ENCODE data around the gene FGGY.
"Not testable (repeated sequence)": the region's sequence is repeated elsewhere in the genome, so short reads cannot be mapped to it uniquely, and the experiment has no call there.

The FGGY gene

GRCh38 chr1:59485949-59486348 lies 189.1 kb downstream of the FGGY start:
- no peak for TF ChIP-seq CTCF (IDR thresholded peaks at IDR 0.05; ENCODE audit: low read depth, low read length, missing control alignments)
- H3K4me3 ChIP-seq (ENCODE audit: low read depth, low read length) = no peak overlapping the region
- no peak for DNase-seq (ENCODE audit: low read depth)

- DNase-seq (ENCODE audit: low read depth) = no peak
- H3K4me3 ChIP-seq (ENCODE audit: low read depth, low read length) = no peak overlapping the region
- no peak for TF ChIP-seq CTCF (IDR thresholded peaks at IDR 0.05; ENCODE audit: low read depth, low read length, missing control alignments)
These were observed 189.7 kb downstream of the FGGY start for GRCh38 chr1:59486615-59487014.

- no peak for TF ChIP-seq CTCF (IDR thresholded peaks at IDR 0.05; ENCODE audit: low read depth, low read length, missing control alignments)
- no peak overlapping the region for H3K4me3 ChIP-seq (ENCODE audit: low read depth, low read length)
- DNase-seq (ENCODE audit: low read depth) = no peak
These were observed 190.6 kb downstream of the FGGY start for GRCh38 chr1:59487335-59488031.

GRCh38 chr1:59492500-59492899 lies 195.6 kb downstream of the FGGY start:
- DNase-seq (ENCODE audit: low read depth) = no peak
- TF ChIP-seq CTCF (IDR thresholded peaks at IDR 0.05; ENCODE audit: low read depth, low read length, missing control alignments) = no peak
- no peak overlapping the region for H3K4me3 ChIP-seq (ENCODE audit: low read depth, low read length)

GRCh38 chr1:59494145-59494833 lies 197.4 kb downstream of the FGGY start:
- no peak for TF ChIP-seq CTCF (IDR thresholded peaks at IDR 0.05; ENCODE audit: low read depth, low read length, missing control alignments)
- no peak overlapping the region for H3K4me3 ChIP-seq (ENCODE audit: low read depth, low read length)
- no peak for DNase-seq (ENCODE audit: low read depth)

- not testable (repeated sequence) for H3K4me3 ChIP-seq (ENCODE audit: low read depth, low read length); DNase-seq (ENCODE audit: low read depth)
These were observed 199.3 kb downstream of the FGGY start for GRCh38 chr1:59496156-59496555.

GRCh38 chr1:59497616-59498015 lies 200.7 kb downstream of the FGGY start:
- no peak for TF ChIP-seq CTCF (IDR thresholded peaks at IDR 0.05; ENCODE audit: low read depth, low read length, missing control alignments)
- no peak overlapping the region for H3K4me3 ChIP-seq (ENCODE audit: low read depth, low read length)
- DNase-seq (ENCODE audit: low read depth) = no peak
